ENCODE data around the gene MAD1L1. TPM values are rescaled to one million over a fixed set of nuclear protein-coding genes. Genes with fewer than 3 reads are reported as not detected.
"Not testable (repeated sequence)": the region's sequence is repeated elsewhere in the genome, so short reads cannot be mapped to it uniquely, and the experiment has no call there.

The MAD1L1 gene
- total and polyA plus RNA-seq, 7 donors: 11.7 to 17.5 (median 15.6) TPM

- Histone ChIP-seq H3K9me3 (no peaks in the 10 kb centered on the region), H3K27ac (no peak overlapping the region), H3K36me3 (ENCODE audit: insufficient read depth in 1 of 2, low read depth in 1 of 2) (no peaks in the 10 kb centered on the region), H3K4me3 (no peak overlapping the region), H3K4me1 (peaks cover 22% of the 10 kb centered on the region), H3K27me3 (ENCODE audit: insufficient read depth in 3 of 3, low read length in 2 of 3) (no peaks in the 10 kb centered on the region)
- intact Hi-C loops (cut with DNase I): no loop called here
- WGBS, 3 donors: 97 to 98% (median 97%) methylated on average over 9 of the region's 9 CpGs
- no peak for ATAC-seq
- no peak for DNase-seq
- TF ChIP-seq CTCF (IDR thresholded peaks at IDR 0.05): no peak
Measured at GRCh38 chr7:1996816-1997215, 235.9 kb downstream of the MAD1L1 start.

- DNase-seq; intact Hi-C loops (cut with DNase I); ATAC-seq; H3K36me3 ChIP-seq (ENCODE audit: insufficient read depth in 1 of 2, low read depth in 1 of 2); H3K27me3 ChIP-seq (ENCODE audit: insufficient read depth in 3 of 3, low read length in 2 of 3); H3K27ac ChIP-seq; H3K4me3 ChIP-seq; H3K9me3 ChIP-seq: not testable (repeated sequence)
- 92 to 95% (median 93%) methylated on average over 19 to 24 of the region's 24 CpGs for WGBS, 3 donors
- peaks cover 22% of the 10 kb centered on the region for H3K4me1 ChIP-seq
Measured at GRCh38 chr7:1995911-1996420, 236.8 kb downstream of the MAD1L1 start.

- ATAC-seq: peak in 3 of 4 donors; percentile 8 to 33 (median 24)
- TF ChIP-seq CTCF (IDR thresholded peaks at IDR 0.05): no peak
- peak in 1 of 2 donors; percentile 47 for DNase-seq
Measured at GRCh38 chr7:1995426-1995825, 237.3 kb downstream of the MAD1L1 start.

GRCh38 chr7:1994931-1995330 is 237.8 kb downstream of the MAD1L1 start:
- no peak for TF ChIP-seq CTCF (IDR thresholded peaks at IDR 0.05)
- Histone ChIP-seq H3K4me3 (no peak overlapping the region), H3K27me3 (ENCODE audit: insufficient read depth in 3 of 3, low read length in 2 of 3) (no peaks in the 10 kb centered on the region), H3K9me3 (no peaks in the 10 kb centered on the region), H3K27ac (no peak overlapping the region), H3K36me3 (ENCODE audit: insufficient read depth in 1 of 2, low read depth in 1 of 2) (no peaks in the 10 kb centered on the region), H3K4me1 (peaks cover 22% of the 10 kb centered on the region)
- intact Hi-C loops (cut with DNase I): no loop called here
- peak; percentile 49 to 78 (median 72) for ATAC-seq
- peak in 1 of 2 donors; percentile 60 for DNase-seq
- 32 to 51% (median 38%) methylated on average over 13 of the region's 13 CpGs for WGBS, 3 donors

More at GRCh38 chr7:1995426-1995825, 237.3 kb downstream of the MAD1L1 start:
- 74 to 91% (median 88%) methylated on average over 10 to 11 of the region's 11 CpGs for WGBS, 3 donors
- Histone ChIP-seq H3K9me3 (no peaks in the 10 kb centered on the region), H3K27ac (no peak overlapping the region), H3K4me3 (no peak overlapping the region), H3K36me3 (ENCODE audit: insufficient read depth in 1 of 2, low read depth in 1 of 2) (no peaks in the 10 kb centered on the region), H3K4me1 (peaks cover 22% of the 10 kb centered on the region), H3K27me3 (ENCODE audit: insufficient read depth in 3 of 3, low read length in 2 of 3) (no peaks in the 10 kb centered on the region)
- intact Hi-C loops (cut with DNase I): no loop called here

- ATAC-seq (no peak), DNase-seq (peak in 1 of 2 donors; percentile 39)
- peaks cover 22% of the 10 kb centered on the region for H3K4me1 ChIP-seq
- H3K27ac ChIP-seq: no peak overlapping the region
- WGBS, 3 donors: 79 to 80% (median 80%) methylated on average over 27 of the region's 27 CpGs
- H3K4me3 ChIP-seq: no peak overlapping the region
- no peaks in the 10 kb centered on the region for H3K27me3 ChIP-seq (ENCODE audit: insufficient read depth in 3 of 3, low read length in 2 of 3)
- TF ChIP-seq CTCF (IDR thresholded peaks at IDR 0.05): no peak
- H3K36me3 ChIP-seq (ENCODE audit: insufficient read depth in 1 of 2, low read depth in 1 of 2): no peaks in the 10 kb centered on the region
- intact Hi-C loops (cut with DNase I): no loop called here
- no peaks in the 10 kb centered on the region for H3K9me3 ChIP-seq
Measured at GRCh38 chr7:1993776-1994740, 238.7 kb downstream of the MAD1L1 start.
